Inflammatory macrophage (primary cell): Measurements from ENCODE around the gene MAGI2.
"Not testable (repeated sequence)": the region's sequence is repeated elsewhere in the genome, so short reads cannot be mapped to it uniquely, and the experiment has no call there.

Experiments used
- DNase-seq, 2 donors: peaks; one replicate each; pipeline ENCODE4 v3.0.0-alpha.2; 2020 to 2022

Gene MAGI2

DNA sequence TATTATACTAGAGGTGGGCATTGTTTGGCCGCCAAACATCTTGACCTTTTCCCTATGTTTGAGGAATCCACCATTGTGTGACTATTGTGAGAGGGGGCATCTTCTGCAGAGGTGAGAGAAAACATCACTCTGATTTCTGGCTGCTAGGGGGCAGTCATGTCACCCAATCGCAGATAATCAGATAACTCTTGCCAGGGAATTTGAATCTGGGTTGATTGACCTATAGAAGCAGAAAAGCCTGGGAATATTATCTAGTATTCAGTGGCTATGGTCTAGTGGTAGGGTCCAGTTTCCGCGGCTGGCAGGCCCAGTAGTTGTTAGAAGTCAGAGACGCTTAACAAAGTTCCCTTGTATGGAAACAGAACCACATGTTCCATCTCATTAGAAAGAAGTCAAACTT lies 846.4 kb downstream of the MAGI2 start:
- no peak for DNase-seq

DNA sequence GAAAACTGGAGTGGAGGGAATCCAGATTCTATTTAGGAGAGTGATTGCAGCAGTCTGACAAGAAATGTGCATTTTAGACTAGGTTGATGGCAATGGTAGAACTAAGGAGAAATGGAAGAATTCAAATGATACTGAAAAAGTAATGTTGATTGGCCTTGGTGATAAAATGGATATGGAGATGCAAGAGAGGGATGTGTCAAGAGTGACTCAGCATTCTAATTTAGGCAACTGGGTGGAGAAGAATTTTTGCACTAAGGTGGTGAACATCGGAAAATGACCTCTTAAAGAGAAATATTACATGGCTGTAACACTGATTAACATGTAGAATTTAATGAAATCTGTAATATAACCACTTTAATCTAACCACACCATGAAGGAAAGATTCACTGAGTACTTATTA lies 848.3 kb downstream of the MAGI2 start:
- no peak for DNase-seq

DNA sequence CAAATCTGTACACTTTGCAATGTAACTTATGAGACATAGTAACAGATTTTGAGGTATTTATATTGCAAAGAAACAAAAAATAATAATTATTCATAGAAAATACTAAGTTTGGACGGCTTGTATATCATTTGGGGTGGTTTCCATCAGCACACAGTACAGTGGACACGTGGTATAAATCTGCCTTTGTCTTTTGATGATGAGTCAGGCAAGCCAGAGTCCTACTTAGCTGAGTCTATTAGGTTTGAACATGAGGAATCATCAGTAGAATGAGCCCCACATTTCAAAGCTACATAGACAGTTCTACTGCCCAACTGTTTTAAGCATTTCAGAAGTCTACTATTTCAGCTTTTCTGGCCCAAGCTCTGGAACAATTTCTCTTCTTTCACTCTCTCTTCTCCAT lies 851.7 kb downstream of the MAGI2 start:
- no peak for DNase-seq

DNA sequence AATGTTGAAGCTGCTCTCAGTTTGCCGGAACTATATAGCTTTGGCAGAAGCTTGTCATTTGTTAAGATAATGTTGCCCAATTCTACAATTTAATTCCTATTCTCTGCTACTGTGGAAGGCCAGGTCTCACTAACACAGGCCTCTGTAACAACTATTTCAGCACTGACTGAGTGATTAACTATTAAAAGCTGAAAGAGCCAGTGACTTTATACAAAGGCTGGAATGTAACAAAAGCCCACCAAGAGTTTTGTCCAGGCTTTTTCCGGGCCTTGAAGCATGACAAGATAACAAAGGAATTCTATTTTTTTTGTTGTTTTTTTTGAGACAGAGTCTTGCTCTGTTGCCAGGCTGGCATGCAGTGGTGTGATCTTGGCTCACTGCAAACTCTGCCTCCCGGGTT lies 859.3 kb downstream of the MAGI2 start:
- no peak for DNase-seq

DNA sequence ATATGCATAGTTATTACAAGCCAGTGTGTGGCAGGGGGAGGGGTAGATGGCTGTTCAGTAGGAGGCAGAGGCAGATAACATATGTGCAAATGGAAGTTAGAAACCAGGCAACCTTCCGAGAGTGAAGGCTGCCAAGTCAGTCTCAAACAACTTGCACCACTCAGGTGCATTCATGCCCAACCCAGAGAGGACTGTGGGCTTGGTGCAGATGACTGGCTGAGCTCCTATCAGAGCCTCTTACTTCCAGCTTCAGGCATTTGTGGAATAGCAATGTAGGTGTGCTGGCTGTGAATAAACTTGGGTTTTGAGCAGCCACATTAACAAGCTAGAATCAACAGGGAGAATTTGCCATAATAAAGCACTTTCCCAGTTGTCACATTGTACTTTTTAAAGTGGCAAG lies 865.1 kb downstream of the MAGI2 start:
- no peak for DNase-seq

DNA sequence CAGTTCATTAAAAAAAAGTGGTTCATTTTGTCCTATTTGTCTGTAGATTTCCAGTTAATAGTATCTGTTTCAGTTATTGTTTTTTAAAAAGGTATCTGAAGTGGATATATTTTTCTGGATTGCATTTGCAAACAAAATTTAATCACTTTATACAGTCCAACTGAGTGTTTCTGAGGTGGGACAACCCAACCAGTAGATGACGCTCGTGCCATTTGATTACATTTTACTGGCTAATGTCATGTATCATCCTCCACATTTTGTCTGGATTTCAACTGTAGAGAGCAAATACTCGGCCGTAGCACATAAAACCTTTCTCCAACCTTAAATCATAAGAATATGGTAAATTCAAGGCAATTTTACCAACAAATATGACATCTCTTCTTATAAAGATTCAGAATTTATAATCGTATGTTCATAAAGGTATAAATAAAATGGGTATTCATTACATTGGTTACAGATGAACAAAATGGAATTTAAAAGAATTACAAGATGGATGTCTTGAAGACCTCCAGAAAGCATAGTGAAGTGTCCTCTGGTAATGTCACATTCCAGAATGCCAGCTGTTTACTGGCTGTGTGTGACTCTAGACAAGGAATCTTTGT lies 865.9 kb downstream of the MAGI2 start:
- DNase-seq, result no peak

DNA sequence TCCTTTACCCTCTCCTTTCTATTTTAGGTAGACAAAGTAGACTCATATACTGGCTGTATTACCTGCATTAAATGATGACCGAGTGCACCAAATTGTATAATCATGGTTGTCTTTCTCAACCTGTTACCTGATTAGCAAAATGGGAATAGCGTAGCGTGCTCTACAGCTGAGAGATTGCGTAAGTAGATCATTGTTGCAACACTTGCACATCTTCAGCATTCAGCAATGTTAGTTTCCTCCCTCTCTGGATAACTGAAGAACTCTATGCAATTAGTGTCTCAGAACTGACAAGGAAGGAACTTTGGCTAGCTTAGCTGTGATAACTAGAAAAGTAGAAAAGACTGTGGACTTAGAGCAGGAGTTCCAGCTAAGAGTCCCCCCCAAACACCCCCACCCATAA lies 867.5 kb downstream of the MAGI2 start:
- DNase-seq, result no peak

DNA sequence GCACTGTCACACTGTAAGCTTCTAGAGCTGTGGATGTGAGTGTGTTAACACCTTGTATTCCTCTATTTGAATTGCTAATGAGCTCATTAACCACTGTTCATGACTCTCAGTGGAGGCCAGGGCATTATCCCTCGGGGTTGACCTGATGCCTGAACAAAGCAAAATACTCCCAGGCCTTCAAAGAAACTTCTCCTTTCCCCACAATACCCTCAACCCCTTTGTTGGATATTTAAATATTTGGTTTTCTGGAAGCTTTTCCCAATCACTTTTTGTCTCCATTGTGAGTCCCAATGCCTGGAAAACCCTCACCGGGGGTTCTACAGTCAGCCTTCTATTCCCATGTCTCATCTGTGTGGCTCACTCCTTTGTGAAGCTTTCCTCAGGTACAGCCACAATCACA lies 874.8 kb downstream of the MAGI2 start:
- DNase-seq, result no peak

DNA sequence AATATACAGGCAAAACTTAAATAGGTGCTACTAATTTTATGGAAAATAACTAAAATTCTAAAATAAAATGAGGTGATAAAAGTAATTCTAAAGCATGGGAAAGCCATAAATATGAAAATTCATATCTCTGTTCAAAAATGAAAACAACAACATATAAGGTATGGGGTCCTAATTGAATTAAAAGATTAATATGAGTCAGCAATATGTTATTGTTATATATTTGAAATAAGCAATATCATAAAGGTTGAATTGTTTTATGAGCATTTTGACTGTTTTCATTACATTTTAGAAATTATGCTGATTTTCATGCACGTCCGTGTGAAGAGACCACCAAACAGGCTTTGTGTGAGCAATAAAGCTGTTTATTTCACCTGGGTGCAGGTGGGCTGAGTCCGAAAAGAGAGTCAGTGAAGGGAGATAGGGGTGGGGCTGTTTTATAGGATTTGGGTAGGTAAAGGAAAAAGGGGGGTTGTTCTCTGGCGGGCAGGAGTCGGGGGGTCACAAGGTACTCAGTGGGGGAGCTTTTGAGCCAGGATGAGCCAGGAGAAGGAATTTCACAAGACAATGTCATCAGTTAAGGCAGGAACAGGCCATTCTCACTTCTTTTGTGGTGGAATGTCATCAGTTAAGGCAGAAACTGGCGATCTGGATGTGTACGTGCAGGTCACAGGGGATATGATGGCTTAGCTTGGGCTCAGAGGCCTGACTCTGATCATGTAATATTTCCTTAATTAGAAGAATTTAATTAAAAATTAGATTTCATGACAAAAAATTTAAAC lies 876.1 kb downstream of the MAGI2 start:
- DNase-seq, result not testable (repeated sequence)

DNA sequence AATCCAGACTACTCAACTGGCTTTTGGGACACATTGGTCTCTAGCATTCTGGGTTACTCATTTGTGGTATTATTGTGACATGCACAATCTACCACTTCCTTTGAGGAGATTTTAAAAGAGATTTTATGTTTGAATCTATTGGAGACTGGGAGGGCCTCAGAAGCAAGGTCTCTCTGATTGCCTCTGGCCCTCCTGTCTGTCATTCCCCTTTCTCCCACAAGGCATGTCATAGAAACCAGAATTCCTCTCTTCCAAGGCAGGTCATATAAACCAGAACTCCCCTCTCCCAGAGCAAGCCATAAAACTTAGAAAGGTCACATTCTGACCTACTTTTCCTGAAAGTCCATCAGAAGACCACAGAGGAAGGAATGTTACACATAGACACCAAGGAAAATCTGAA lies 877.2 kb downstream of the MAGI2 start:
- DNase-seq, result no peak

DNA sequence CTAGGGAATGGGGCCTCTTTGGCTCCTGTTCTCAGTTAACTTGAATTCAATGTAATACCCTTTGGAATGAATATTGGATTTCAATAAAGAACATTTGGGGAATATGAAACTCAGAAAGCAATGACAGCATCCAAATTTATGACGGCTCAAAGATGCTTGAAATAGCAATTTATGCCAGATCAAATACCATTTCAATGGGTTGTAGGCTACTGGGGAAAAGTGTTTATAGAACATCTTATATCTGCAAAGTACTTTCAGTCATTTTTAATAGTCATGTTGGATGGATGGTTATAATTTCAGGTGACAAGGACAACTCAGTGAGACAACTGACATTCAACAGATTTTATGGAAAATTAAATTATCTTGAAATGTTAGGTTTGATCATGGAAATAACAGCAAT lies 882.2 kb downstream of the MAGI2 start:
- DNase-seq, result no peak

DNA sequence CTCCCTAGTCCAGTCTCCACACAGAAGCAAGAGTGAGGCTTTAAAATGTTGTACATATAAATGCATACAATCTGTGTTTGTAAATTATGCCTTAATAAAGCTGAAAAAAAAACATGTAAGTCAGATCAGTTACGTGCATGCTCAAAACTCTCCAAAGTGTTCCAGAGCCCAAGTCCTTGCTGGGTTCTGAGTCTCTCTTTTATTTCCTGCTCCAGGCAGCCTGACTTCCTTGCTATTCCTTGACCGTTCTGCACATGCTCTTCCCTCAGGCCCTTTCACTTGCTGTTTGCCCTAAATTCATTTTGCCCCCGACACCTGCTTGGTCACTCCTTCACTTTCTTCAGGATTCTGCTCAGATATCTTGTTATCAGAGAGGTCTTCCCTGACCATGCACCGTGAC lies 884.8 kb downstream of the MAGI2 start:
- DNase-seq, result no peak

DNA sequence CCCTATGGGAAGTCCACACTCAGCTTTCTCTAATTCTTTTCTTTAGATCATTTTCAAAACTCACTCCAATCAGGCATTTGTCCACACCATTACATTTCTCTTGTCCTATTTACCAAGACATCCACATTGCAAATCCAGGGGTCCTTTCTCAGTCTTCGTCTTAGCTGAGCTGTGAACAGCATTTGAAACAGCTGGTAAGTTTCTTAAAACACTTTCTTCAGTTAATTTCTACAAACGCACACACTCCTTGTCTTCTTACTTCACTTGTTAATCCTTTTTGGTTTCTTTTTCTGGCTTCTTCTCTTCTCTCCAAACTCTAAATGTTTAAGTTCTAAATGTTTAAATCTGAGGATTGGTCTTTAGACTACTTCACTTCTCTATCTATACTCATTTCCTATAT lies 885.6 kb downstream of the MAGI2 start:
- DNase-seq, result no peak

DNA sequence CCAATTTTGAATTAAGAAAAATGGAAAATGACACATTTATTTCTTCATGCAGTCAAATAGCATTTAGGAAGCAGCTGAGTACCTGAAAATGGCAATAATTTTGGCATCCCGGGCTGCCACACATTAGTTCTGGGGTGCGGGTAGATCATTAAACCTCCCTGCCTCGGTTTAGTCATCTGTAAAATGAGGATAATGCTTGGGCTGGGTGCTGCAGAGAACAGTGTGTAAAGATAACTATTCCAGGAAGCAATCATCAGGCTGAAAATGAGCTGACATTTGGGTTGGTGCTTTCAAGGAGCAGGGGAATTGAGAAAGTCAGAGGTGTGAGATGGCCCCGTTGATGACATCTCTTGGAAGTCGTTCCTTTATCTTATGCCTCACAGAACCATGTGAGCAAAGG lies 887.7 kb downstream of the MAGI2 start:
- no peak for DNase-seq

DNA sequence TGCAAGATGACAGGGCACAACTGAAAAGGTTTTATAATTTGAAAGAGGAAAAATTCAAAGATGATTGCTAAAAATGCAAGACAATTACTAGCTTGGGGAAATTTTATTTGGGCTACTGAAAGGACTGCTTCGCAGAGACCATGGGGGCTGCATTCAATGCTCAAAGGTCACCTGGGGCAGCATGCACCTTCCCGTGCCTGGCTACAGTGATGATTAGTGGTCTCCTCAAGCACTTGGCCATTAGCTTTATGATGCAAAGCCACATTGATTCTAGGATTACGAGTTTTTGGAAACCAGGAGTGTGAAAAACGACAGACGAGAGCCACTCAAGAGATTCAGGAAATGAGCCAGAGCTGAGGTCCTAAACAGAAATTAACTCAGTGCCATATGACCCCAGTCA lies 890.3 kb downstream of the MAGI2 start:
- DNase-seq, result no peak

DNA sequence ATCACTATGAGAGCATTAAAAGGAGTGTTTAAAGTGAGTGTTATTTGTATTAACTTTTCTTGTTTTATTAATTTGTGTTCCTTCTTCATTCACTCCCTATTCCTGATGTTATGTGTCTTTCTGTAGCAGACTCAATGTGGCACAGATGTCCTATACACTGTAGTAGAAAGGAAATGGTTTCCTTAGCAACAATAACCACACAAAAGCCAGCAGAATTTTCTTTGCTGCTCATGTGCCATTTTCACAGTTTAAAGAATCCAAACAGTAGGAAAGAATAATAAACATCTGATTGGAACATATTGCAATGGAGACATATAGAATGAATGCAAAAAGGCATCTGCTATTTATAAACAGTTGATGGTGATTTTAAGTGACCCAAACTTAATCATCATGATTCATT lies 891.3 kb downstream of the MAGI2 start:
- no peak for DNase-seq

DNA sequence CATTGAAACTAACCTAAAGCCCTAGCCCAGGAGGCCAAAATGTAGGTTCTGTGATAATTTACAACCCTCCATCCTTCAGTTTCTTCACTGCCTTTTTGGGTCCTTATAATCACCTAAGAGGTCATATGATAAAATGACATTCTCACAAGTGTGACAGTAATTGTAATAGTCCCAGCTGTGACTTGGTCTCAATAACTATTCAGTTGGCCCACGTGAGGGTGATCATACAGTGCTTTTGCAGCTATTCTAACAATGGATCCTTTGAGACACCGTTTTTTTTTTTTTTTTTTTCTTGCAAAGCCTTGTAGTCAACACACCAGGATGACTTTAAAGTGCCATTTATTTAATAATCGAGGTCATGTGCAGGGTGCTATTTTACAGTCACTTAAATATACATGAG lies 894.9 kb downstream of the MAGI2 start:
- DNase-seq, result no peak

DNA sequence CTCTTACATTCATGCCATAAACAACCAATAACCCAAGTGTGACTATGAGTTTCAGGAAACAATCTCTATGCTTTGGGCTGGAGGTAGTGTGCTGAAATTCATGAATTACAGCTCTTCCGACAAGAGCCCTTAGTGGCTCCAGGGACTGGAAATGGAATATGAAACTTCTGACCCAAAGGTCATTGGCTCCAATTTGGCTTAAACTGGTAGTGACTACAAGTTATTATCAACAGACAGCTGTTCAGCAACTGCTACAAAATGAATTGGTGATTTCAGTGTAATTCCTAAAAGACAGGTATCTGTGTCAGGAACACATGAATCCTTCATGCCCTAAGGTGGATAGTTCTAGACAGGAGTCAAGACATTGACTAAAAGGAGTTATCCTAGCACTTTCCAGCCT lies 909.5 kb downstream of the MAGI2 start:
- no peak for DNase-seq

DNA sequence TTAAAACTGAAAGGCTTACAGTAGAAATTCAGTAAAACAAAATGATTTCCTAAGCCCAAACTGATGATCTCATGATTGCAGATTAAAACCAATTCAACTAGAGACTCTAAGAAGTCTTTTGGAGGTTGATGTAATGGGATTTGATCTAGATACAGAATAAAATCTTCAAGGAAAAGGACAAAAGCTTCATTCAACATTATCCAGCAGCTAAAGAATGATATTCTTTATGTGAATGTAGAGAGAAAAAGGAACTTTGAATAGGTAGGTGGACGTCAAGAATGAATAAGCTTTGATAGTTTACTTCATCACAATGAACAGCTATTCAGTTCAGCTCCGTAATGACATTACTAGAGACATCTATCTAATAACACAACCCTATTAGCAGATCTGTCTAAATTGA lies 910.5 kb downstream of the MAGI2 start:
- DNase-seq, result no peak

DNA sequence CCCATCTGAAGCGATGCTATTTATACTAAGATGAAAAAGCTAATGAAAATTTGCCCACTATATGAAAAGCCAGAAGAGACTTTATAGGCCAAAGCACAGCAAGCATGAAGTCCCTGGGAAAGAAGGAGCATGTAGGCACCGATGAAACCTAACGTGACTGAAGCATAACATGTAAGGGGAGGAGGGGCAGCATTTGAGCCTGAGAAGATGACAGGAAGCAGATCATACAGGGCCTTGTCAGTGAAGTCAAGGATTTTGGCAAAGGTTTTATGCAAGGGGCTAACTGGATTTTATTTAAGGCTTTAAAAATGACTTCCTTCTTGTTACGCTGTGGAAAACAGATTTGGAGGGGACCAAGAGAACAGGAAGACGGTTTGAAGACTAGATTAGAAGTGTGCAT lies 910.9 kb downstream of the MAGI2 start:
- no peak for DNase-seq

DNA sequence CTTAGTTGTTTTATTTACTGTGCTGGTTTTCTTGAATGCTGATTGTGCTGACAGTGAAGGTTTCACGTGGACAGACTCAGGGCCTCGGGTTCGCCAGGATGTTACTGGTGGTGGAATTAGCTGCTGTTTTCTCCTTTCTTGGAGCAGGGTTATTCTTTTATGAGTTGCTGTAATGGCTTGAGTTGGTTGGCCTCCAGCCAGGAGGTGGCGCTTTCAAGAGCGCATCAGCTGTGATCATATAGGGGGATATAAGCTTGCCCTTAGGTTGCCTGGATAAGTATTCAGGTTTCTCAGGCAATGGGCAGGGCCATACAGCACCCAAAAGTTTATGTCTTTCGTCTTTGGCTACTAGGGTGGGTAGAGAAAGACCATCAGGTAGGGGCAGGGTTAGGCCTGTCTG lies 913.6 kb downstream of the MAGI2 start:
- DNase-seq, result no peak

DNA sequence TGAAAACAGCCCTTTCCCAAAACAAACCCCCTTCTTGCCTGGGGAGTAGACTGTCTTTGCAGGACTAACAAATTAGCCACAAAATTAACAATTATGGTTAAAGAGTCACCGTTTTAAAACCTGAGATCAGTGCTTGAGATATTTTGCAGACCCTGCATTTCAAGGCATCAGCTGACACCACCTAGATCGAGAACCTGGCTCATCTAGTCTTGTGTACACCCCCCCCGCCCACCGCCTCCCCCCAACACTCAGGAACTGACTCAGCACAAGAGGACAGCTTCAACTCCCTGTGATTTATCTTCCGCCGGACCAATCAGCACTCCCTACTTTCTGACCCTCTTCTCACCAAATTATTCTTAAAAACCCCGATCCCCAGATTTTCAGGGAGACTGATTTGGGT lies 917.8 kb downstream of the MAGI2 start:
- DNase-seq, result no peak

DNA sequence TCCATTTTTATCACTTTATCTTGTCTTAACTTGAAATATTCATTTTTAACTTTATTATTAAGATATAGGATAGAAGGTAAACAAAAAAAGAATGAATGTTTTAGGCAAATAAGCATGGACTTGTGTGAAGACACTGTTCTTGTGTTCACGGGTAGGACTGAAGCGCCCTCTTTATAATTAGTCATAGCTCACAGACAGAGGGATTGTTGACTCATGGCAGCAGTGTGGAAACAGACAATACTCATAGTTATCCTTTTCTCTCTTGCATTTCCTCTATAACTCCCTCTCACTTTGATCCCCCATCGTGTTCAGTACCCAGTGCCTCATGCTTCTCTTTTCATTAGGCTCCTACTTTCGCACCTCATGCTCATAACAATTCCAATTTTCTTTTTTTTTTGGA lies 923.1 kb downstream of the MAGI2 start:
- DNase-seq, result no peak

DNA sequence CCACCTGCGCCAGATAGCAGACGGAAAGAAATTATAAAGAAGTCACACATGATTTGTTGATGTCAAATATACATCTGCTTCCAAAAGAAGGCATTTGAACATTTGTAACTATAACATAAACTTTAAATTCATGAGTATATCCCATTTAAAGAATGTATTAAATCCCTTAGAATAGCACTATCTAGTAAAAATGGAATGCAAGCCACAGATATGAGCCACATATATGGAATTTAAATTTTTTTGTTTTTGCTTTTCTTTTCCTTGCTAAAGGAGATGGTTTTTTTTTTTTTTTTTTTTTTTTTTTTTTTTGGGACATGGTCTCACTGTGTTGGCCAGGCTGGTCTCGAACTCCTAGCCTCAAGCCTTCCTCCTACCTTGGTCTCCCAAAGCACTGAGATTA lies 924.1 kb downstream of the MAGI2 start:
- DNase-seq, result no peak

DNA sequence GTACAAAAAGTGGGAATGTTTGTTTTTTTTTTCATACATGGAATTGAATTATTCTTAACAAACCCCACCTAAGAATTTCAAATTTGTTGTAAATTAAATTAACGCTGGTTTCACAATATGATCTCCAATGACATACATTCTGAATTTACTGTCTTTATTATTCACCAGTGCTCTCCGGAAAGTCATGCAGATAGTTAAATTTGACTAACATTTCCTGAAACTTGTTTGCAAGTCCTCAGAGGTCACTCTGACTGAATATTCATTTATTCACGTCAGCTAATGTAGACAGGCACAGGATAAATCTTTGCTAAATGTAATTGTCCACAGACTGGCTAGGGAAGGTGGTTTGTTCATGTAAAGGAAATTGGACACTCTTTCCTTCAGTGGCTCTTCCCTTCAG lies 924.5 kb downstream of the MAGI2 start:
- DNase-seq, result no peak
